ENCODE data around the gene BTBD19. TPM values are rescaled to one million over a fixed set of nuclear protein-coding genes. Genes with fewer than 3 reads are reported as not detected.

Gene BTBD19
- polyA plus RNA-seq, 2 of the 4 experiments (the other 2 are of a cell fraction): 4.7 to 7.4 TPM

DNA sequence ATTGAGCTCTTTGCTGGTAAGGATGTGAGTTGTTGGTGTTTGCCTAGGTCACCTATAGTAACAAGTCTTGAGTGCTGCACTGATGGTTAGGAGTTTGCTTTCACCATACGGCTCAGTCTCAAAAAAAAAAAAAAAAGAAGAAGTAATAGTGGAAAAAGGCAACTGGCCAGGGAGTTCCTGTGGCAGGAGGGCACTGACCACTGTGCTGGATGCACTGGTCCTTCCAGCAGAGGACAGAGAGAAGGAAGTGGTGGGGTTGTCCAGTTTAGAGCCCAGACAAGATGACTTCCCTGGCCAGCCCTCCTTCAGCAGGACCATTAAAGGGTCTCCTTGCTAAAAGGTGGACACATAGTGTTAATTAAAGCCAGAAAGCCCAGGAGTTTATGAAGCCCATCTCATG, 46.6 kb downstream of the BTBD19 start (continued):
- TF ChIP-seq SMC3 (IDR thresholded peaks at IDR 0.05) (no peak), JUN (IDR thresholded peaks at IDR 0.05) (no peak), PBX3 (IDR thresholded peaks at IDR 0.05) (no peak)
- TF ChIP-seq, protein P1, sequence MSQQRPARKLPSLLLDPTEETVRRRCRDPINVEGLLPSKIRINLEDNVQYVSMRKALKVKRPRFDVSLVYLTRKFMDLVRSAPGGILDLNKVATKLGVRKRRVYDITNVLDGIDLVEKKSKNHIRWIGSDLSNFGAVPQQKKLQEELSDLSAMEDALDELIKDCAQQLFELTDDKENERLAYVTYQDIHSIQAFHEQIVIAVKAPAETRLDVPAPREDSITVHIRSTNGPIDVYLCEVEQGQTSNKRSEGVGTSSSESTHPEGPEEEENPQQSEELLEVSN (IDR thresholded peaks at IDR 0.05; ENCODE audit: borderline replicate concordance, low read depth): no peak

- no peak for FAIRE-seq
- H3K4me1 ChIP-seq: no peaks in the 10 kb centered on the region
- no peak overlapping the region for H3K4me3 ChIP-seq
- H3K9me3 ChIP-seq: no peaks in the 10 kb centered on the region
- H3K4me2 ChIP-seq: no peak overlapping the region
- no peak for DNase-seq (ENCODE audit: low read depth in 1 of 2, low spot score in 1 of 2)
- no peak for TF ChIP-seq ATOH8 (CRISPR knock-in tag; IDR thresholded peaks at IDR 0.05; ENCODE audit: low read depth)
- TF ChIP-seq PBX3 (IDR thresholded peaks at IDR 0.05): no peak
- TF ChIP-seq JUNB (IDR thresholded peaks at IDR 0.05): no peak
- TF ChIP-seq POLR2AphosphoS2 (conservative IDR thresholded peaks at IDR 0.05; ENCODE audit: low read length): no peak
- TF ChIP-seq, protein P2, sequence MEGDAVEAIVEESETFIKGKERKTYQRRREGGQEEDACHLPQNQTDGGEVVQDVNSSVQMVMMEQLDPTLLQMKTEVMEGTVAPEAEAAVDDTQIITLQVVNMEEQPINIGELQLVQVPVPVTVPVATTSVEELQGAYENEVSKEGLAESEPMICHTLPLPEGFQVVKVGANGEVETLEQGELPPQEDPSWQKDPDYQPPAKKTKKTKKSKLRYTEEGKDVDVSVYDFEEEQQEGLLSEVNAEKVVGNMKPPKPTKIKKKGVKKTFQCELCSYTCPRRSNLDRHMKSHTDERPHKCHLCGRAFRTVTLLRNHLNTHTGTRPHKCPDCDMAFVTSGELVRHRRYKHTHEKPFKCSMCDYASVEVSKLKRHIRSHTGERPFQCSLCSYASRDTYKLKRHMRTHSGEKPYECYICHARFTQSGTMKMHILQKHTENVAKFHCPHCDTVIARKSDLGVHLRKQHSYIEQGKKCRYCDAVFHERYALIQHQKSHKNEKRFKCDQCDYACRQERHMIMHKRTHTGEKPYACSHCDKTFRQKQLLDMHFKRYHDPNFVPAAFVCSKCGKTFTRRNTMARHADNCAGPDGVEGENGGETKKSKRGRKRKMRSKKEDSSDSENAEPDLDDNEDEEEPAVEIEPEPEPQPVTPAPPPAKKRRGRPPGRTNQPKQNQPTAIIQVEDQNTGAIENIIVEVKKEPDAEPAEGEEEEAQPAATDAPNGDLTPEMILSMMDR (IDR thresholded peaks at IDR 0.05): no peak
- no peak for TF ChIP-seq HDAC2 (IDR thresholded peaks at IDR 0.05)
- TF ChIP-seq RARB (CRISPR knock-in tag; IDR thresholded peaks at IDR 0.05): no peak
- no peak for TF ChIP-seq RAD21 (conservative IDR thresholded peaks at IDR 0.05 in 1 of 2, IDR thresholded peaks at IDR 0.05 in 1 of 2)
- TF ChIP-seq PHF8 (IDR thresholded peaks at IDR 0.05; ENCODE audit: borderline replicate concordance, low read depth): no peak
- no peak for TF ChIP-seq NFE2L2 (conservative IDR thresholded peaks at IDR 0.05; ENCODE audit: low read length)
- no peak for TF ChIP-seq EHF (CRISPR knock-in tag; IDR thresholded peaks at IDR 0.05)
- WGBS (ENCODE audit: missing lambda C conversion rate): 92% methylated on average over 7 of the region's 7 CpGs
- H3K27ac ChIP-seq: no peak overlapping the region
- CTCF ChIA-PET: no interaction called here
- POLR2A ChIA-PET: no interaction called here
- ATAC-seq: no peak
Observed at GRCh38 chr1:44855742-44856141, 47.4 kb downstream of the BTBD19 start.

- Histone ChIP-seq H3K4me3 (no peak overlapping the region), H3K4me2 (no peak overlapping the region), H3K4me1 (no peaks in the 10 kb centered on the region), H3K9me3 (no peaks in the 10 kb centered on the region), H3K27ac (no peak overlapping the region)
- ChIA-PET POLR2A (no interaction called here), CTCF (interaction anchor here (0.6 kb wide), 1 partner anchor 566 kb away, joined by 3 read pairs; no protein-coding TSS in a partner anchor)
- ATAC-seq (no peak), FAIRE-seq (no peak), DNase-seq (ENCODE audit: low read depth in 1 of 2, low spot score in 1 of 2) (no peak)
- TF ChIP-seq BCL3 (IDR thresholded peaks at IDR 0.05) (no peak), RFX5 (IDR thresholded peaks at IDR 0.05) (no peak), HOXB13 (CRISPR knock-in tag; IDR thresholded peaks at IDR 0.05; ENCODE audit: low read depth) (no peak), PHF8 (IDR thresholded peaks at IDR 0.05; ENCODE audit: borderline replicate concordance, low read depth) (no peak), RARB (CRISPR knock-in tag; IDR thresholded peaks at IDR 0.05) (no peak), FOSL2 (IDR thresholded peaks at IDR 0.05) (no peak), FOSL2 (CRISPR knock-in tag; IDR thresholded peaks at IDR 0.05) (no peak), ESRRA (IDR thresholded peaks at IDR 0.05; ENCODE audit: borderline replicate concordance, low read length) (no peak), REST (IDR thresholded peaks at IDR 0.05) (no peak), HOXA7 (CRISPR knock-in tag; IDR thresholded peaks at IDR 0.05) (no peak), ZSCAN20 (CRISPR knock-in tag; IDR thresholded peaks at IDR 0.05) (no peak), NFE2L2 (conservative IDR thresholded peaks at IDR 0.05; ENCODE audit: low read length) (no peak)
- 94% methylated on average over 7 of the region's 7 CpGs for WGBS (ENCODE audit: missing lambda C conversion rate)
Observed at GRCh38 chr1:44857446-44857845, 49.1 kb downstream of the BTBD19 start.
